GM12891 (cell line): ENCODE data around the gene WNT8A.

Source experiments
- DNase-seq: peaks from one replicate; pipeline ENCODE4 v3.0.0; 2011; ENCODE audit warnings: low spot score; ENCODE audit not compliant: insufficient read length
- FAIRE-seq: peaks from 2 replicates; lab custom pipeline; 2011; peaks lifted over from hg19 to GRCh38; lab: Jason Lieb, UNC
- PAX5 ChIP-seq: IDR thresholded peaks from 2 replicates; pipeline ENCODE4 v1.6.1; 2011; ENCODE audit warnings: low read length, moderate library complexity, mild to moderate bottlenecking; ENCODE audit not compliant: insufficient read depth, severe bottlenecking
- POLR2A ChIP-seq: IDR thresholded peaks from 2 replicates; pipeline ENCODE4 v1.6.1; 2011; ENCODE audit warnings: low read depth, low read length, control low read depth
- POLR2AphosphoS5 ChIP-seq: IDR thresholded peaks from 2 replicates; pipeline ENCODE4 v1.6.1; 2011; ENCODE audit warnings: low read depth, low read length, control low read depth
- POU2F2 ChIP-seq: IDR thresholded peaks from 2 replicates; pipeline ENCODE4 v1.6.1; 2011; ENCODE audit warnings: low read depth, mild to moderate bottlenecking, control low read depth, low read length, moderate library complexity
- SPI1 ChIP-seq: IDR thresholded peaks from 2 replicates; pipeline ENCODE4 v1.6.1; 2011; ENCODE audit warnings: low read depth, low read length, control low read depth
- TAF1 ChIP-seq: IDR thresholded peaks from 2 replicates; pipeline ENCODE4 v1.6.1; 2011; ENCODE audit warnings: low read depth, low read length, control low read depth

WNT8A gene

GRCh38 chr5:138093036-138093435, 9.2 kb downstream of the WNT8A start:
- FAIRE-seq (no peak), DNase-seq (no peak)
- no peak for TF ChIP-seq POLR2A
- no peak for TF ChIP-seq SPI1
- TF ChIP-seq POLR2AphosphoS5: no peak
- no peak for TF ChIP-seq POU2F2
- TF ChIP-seq PAX5: no peak

GRCh38 chr5:138095100-138095907, 11.5 kb downstream of the WNT8A start:
- no peak for TF ChIP-seq SPI1
- no peak for TF ChIP-seq TAF1
- TF ChIP-seq POLR2A: no peak
- no peak for TF ChIP-seq POU2F2
- TF ChIP-seq PAX5: no peak
- no peak for TF ChIP-seq POLR2AphosphoS5
- FAIRE-seq (no peak), DNase-seq (no peak)

- DNase-seq (no peak), FAIRE-seq (peak; percentile 23)
- TF ChIP-seq TAF1 (no peak), POLR2AphosphoS5 (no peak), POLR2A (no peak), PAX5 (no peak), SPI1 (no peak), POU2F2 (no peak)
Measured at GRCh38 chr5:138096363-138096762, 12.5 kb downstream of the WNT8A start.

- DNase-seq (no peak), FAIRE-seq (peak; percentile 81)
- no peak for TF ChIP-seq POU2F2
- no peak for TF ChIP-seq SPI1
- no peak for TF ChIP-seq POLR2A
- no peak for TF ChIP-seq PAX5
- TF ChIP-seq TAF1: no peak
- no peak for TF ChIP-seq POLR2AphosphoS5
Measured at GRCh38 chr5:138096997-138097828, 13.4 kb downstream of the WNT8A start.

- no peak for TF ChIP-seq TAF1
- no peak for TF ChIP-seq PAX5
- TF ChIP-seq POLR2A: no peak
- peak; percentile 95 for TF ChIP-seq SPI1
- DNase-seq (peak; percentile 28), FAIRE-seq (peak; percentile 59)
Measured at GRCh38 chr5:138102454-138103318, 18.9 kb downstream of the WNT8A start.

- TF ChIP-seq SPI1 (no peak), POLR2AphosphoS5 (no peak), PAX5 (no peak), TAF1 (no peak), POU2F2 (no peak), POLR2A (no peak)
- DNase-seq: no peak
- no peak for FAIRE-seq
Measured at GRCh38 chr5:138103319-138103637, 19.4 kb downstream of the WNT8A start.

- FAIRE-seq (no peak), DNase-seq (no peak)
- TF ChIP-seq POU2F2: no peak
- no peak for TF ChIP-seq POLR2A
- no peak for TF ChIP-seq SPI1
- TF ChIP-seq PAX5: no peak
- TF ChIP-seq POLR2AphosphoS5: no peak
- TF ChIP-seq TAF1: no peak
Measured at GRCh38 chr5:138105709-138106108, 21.9 kb downstream of the WNT8A start.

DNA sequence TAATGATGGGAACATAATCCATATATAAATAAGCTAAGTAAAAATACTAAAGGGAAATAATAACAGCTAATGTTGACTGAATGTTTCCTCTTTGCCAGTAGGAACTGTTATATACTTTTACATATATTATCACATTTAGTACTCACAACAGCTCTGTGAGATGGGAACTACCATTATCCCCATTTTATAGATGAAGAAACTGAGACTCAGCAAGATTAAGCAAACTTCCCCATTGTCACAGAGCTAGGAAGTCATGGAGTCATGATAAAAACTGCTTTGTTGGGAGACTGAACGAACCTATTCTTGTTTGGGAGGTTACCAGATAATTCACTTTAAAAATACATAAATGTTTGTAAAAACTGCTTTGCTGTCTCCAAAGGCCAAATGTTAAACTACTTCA, 23.4 kb downstream of the WNT8A start:
- no peak for TF ChIP-seq POLR2AphosphoS5
- TF ChIP-seq PAX5: no peak
- no peak for TF ChIP-seq SPI1
- TF ChIP-seq TAF1: no peak
- no peak for TF ChIP-seq POU2F2
- no peak for TF ChIP-seq POLR2A
- no peak for DNase-seq
- FAIRE-seq: no peak

DNA sequence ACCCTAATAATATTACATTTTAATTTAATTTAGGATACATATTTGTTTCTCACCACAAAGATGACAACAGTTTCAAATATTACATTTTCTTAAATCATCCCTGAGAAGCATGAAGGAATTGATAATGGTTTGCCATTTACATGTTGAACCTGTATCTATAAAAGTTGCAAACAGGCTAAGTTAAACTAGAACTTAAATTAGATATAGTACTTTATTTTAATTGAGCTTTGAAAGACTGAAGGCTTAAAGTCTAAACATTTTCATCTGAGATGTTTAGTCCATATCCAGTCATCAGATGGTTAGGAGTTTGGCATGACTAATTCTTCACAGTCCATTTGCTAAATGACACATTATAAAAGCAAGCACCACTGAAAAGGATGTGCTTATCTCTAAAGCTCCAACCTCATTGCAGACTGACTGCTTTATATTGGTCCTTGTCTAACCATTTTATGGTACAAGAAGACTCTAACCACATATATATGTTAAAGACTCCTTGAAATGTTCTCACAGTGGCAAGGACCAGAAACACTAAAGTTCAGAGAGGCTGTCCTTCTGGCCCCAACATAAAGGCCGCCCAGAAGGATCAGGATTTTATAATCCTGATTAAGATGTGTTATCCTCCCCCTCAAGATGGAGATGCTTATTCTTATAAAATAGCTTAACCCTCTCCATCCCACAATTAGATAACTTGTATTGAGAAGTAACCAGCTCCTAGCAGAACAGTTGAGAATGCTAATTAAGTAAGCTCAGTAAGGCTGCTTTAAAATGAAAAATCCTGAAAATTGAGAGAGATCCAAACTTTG, 25.8 kb downstream of the WNT8A start:
- FAIRE-seq: no peak
- no peak for TF ChIP-seq PAX5
- TF ChIP-seq SPI1: no peak
- no peak for TF ChIP-seq POU2F2
- TF ChIP-seq TAF1: no peak
- no peak for TF ChIP-seq POLR2AphosphoS5
- no peak for TF ChIP-seq POLR2A

More for the DNA sequence above, 25.8 kb downstream of the WNT8A start:
- no peak for DNase-seq
